ENCODE measurements around the gene YWHAQ.

The YWHAQ gene

GRCh38 chr2:9655441-9656269 lies 24.9 kb upstream of the YWHAQ start:
- DNase-seq (ENCODE audit: low read depth): peak; percentile 20

GRCh38 chr2:9654452-9655100 lies 23.8 kb upstream of the YWHAQ start:
- no peak for DNase-seq (ENCODE audit: low read depth)

GRCh38 chr2:9653485-9654271 lies 22.9 kb upstream of the YWHAQ start:
- no peak for DNase-seq (ENCODE audit: low read depth)

GRCh38 chr2:9652898-9653479 lies 22.2 kb upstream of the YWHAQ start:
- DNase-seq (ENCODE audit: low read depth): no peak

- no peak for DNase-seq (ENCODE audit: low read depth)
Measured at GRCh38 chr2:9652267-9652666, 21.5 kb upstream of the YWHAQ start.

- no peak for DNase-seq (ENCODE audit: low read depth)
Measured at GRCh38 chr2:9650119-9650821, 19.5 kb upstream of the YWHAQ start.

GRCh38 chr2:9649261-9649660 lies 18.5 kb upstream of the YWHAQ start:
- no peak for DNase-seq (ENCODE audit: low read depth)

- DNase-seq (ENCODE audit: low read depth): no peak
Measured at GRCh38 chr2:9648821-9649220, 18.0 kb upstream of the YWHAQ start.

- DNase-seq (ENCODE audit: low read depth): no peak
Measured at GRCh38 chr2:9647884-9648283, 17.1 kb upstream of the YWHAQ start.

- DNase-seq (ENCODE audit: low read depth): no peak
Measured at GRCh38 chr2:9646196-9647030, 15.6 kb upstream of the YWHAQ start.

GRCh38 chr2:9644603-9645002 lies 13.8 kb upstream of the YWHAQ start:
- no peak for DNase-seq (ENCODE audit: low read depth)

GRCh38 chr2:9644021-9644420 lies 13.2 kb upstream of the YWHAQ start:
- no peak for DNase-seq (ENCODE audit: low read depth)

- DNase-seq (ENCODE audit: low read depth): peak; percentile 11
Measured at GRCh38 chr2:9641641-9642040, 10.8 kb upstream of the YWHAQ start.

- no peak for DNase-seq (ENCODE audit: low read depth)
Measured at GRCh38 chr2:9640403-9641104, 9.8 kb upstream of the YWHAQ start.

- no peak for DNase-seq (ENCODE audit: low read depth)
Measured at GRCh38 chr2:9639740-9640343, 9.0 kb upstream of the YWHAQ start.

- no peak for DNase-seq (ENCODE audit: low read depth)
Measured at GRCh38 chr2:9639000-9639602, 8.3 kb upstream of the YWHAQ start.

- DNase-seq (ENCODE audit: low read depth): no peak
Measured at GRCh38 chr2:9638532-9638931, 7.7 kb upstream of the YWHAQ start.

GRCh38 chr2:9637330-9637729 lies 6.5 kb upstream of the YWHAQ start:
- DNase-seq (ENCODE audit: low read depth): no peak

- DNase-seq (ENCODE audit: low read depth): no peak
Measured at GRCh38 chr2:9634133-9634532, 3.3 kb upstream of the YWHAQ start.
